Ammon's horn (tissue), 1 donor: Measurements from ENCODE around the gene THY1.

Experiments used
- DNase-seq: peaks from one replicate; pipeline ENCODE4 v3.0.0-alpha.2; 2016; ENCODE audit warnings: low spot score

THY1 gene

GRCh38 chr11:119368121-119369034 lies 54.6 kb downstream of the THY1 start:
- no peak for DNase-seq

- no peak for DNase-seq
These were observed 55.3 kb downstream of the THY1 start for GRCh38 chr11:119367661-119368120.
